GM18505 (cell line): ENCODE results near the gene LINC01488.

Experiments used
- ATAC-seq: cut with Tn5 transposase; IDR thresholded peaks from one replicate; pipeline ENCODE4 v1.9.1; 2021; ENCODE audit not compliant: unreplicated experiment
- POLR2A ChIP-seq: IDR thresholded peaks from 4 replicates; pipeline ENCODE4 v1.6.1; 2011; ENCODE audit warnings: borderline replicate concordance; ENCODE audit not compliant: insufficient read depth, insufficient read length; ENCODE audit errors: extremely low read depth

Gene LINC01488

GRCh38 chr11:69452206-69452987 is 29.1 kb upstream of the LINC01488 start:
- no peak for ATAC-seq
- no peak for TF ChIP-seq POLR2A

GRCh38 chr11:69453151-69453550 is 28.3 kb upstream of the LINC01488 start:
- ATAC-seq, result no peak
- TF ChIP-seq POLR2A, result no peak

- ATAC-seq, result no peak
- no peak for TF ChIP-seq POLR2A
These were observed 27.4 kb upstream of the LINC01488 start for GRCh38 chr11:69454018-69454417.

- TF ChIP-seq POLR2A, result no peak
- ATAC-seq, result no peak
These were observed 25.5 kb upstream of the LINC01488 start for GRCh38 chr11:69455969-69456368.

- TF ChIP-seq POLR2A, result no peak
- ATAC-seq, result no peak
These were observed 24.8 kb upstream of the LINC01488 start for GRCh38 chr11:69456712-69457111.

- TF ChIP-seq POLR2A, result no peak
- no peak for ATAC-seq
These were observed 21.5 kb upstream of the LINC01488 start for GRCh38 chr11:69459848-69460539.

- no peak for TF ChIP-seq POLR2A
- ATAC-seq, result no peak
These were observed 20.8 kb upstream of the LINC01488 start for GRCh38 chr11:69460540-69461257.

GRCh38 chr11:69461272-69461962 is 20.0 kb upstream of the LINC01488 start:
- no peak for ATAC-seq
- TF ChIP-seq POLR2A, result no peak

GRCh38 chr11:69462106-69462951 is 19.1 kb upstream of the LINC01488 start:
- TF ChIP-seq POLR2A, result no peak
- ATAC-seq, result no peak

- ATAC-seq, result no peak
- no peak for TF ChIP-seq POLR2A
These were observed 18.1 kb upstream of the LINC01488 start for GRCh38 chr11:69463181-69463994.

GRCh38 chr11:69463995-69464960 is 17.2 kb upstream of the LINC01488 start:
- no peak for ATAC-seq
- TF ChIP-seq POLR2A, result no peak
